Measurements from ENCODE around the gene ALOX12B.

The ALOX12B gene

GRCh38 chr17:8076502-8077266, 10.8 kb downstream of the ALOX12B start:
- peaks cover 54% of the 10 kb centered on the region for H3K27me3 ChIP-seq (replicated peaks)
- H3K27ac ChIP-seq, result no peak overlapping the region
- H3K36me3 ChIP-seq (replicated peaks), result no peaks in the 10 kb centered on the region
- DNase-seq, result no peak
- no peak overlapping the region for H3K4me3 ChIP-seq (ENCODE audit: low read depth, low read length)
- no peak for TF ChIP-seq CTCF (IDR thresholded peaks at IDR 0.05; ENCODE audit: low read depth, low read length, missing control alignments)
- in situ Hi-C loops (cut with HindIII; ENCODE audit: low pct_ligation_motif_present, low sequenced_read_pairs), result no loop called here

- peaks cover 59% of the 10 kb centered on the region for H3K27me3 ChIP-seq (replicated peaks)
- no peaks in the 10 kb centered on the region for H3K36me3 ChIP-seq (replicated peaks)
- in situ Hi-C loops (cut with HindIII; ENCODE audit: low pct_ligation_motif_present, low sequenced_read_pairs), result no loop called here
- no peak for DNase-seq
- H3K4me3 ChIP-seq (ENCODE audit: low read depth, low read length), result no peak overlapping the region
- no peak for TF ChIP-seq CTCF (IDR thresholded peaks at IDR 0.05; ENCODE audit: low read depth, low read length, missing control alignments)
- H3K27ac ChIP-seq, result no peak overlapping the region
These were observed 11.8 kb downstream of the ALOX12B start for GRCh38 chr17:8075574-8076342.

GRCh38 chr17:8075081-8075480, 12.4 kb downstream of the ALOX12B start:
- no peaks in the 10 kb centered on the region for H3K36me3 ChIP-seq (replicated peaks)
- no peak overlapping the region for H3K27ac ChIP-seq
- in situ Hi-C loops (cut with HindIII; ENCODE audit: low pct_ligation_motif_present, low sequenced_read_pairs), result no loop called here
- no peak overlapping the region for H3K4me3 ChIP-seq (ENCODE audit: low read depth, low read length)
- no peak for DNase-seq
- TF ChIP-seq CTCF (IDR thresholded peaks at IDR 0.05; ENCODE audit: low read depth, low read length, missing control alignments), result no peak
- H3K27me3 ChIP-seq (replicated peaks), result peaks cover 58% of the 10 kb centered on the region

- no peak for TF ChIP-seq CTCF (IDR thresholded peaks at IDR 0.05; ENCODE audit: low read depth, low read length, missing control alignments)
- no peak overlapping the region for H3K4me3 ChIP-seq (ENCODE audit: low read depth, low read length)
- H3K36me3 ChIP-seq (replicated peaks), result no peaks in the 10 kb centered on the region
- H3K27me3 ChIP-seq (replicated peaks), result peaks cover 54% of the 10 kb centered on the region
- in situ Hi-C loops (cut with HindIII; ENCODE audit: low pct_ligation_motif_present, low sequenced_read_pairs), result no loop called here
- no peak overlapping the region for H3K27ac ChIP-seq
- no peak for DNase-seq
These were observed 13.0 kb downstream of the ALOX12B start for GRCh38 chr17:8074554-8074953.

GRCh38 chr17:8073627-8074484, 13.7 kb downstream of the ALOX12B start:
- H3K27ac ChIP-seq, result no peak overlapping the region
- peaks cover 48% of the 10 kb centered on the region for H3K27me3 ChIP-seq (replicated peaks)
- peak; percentile 24 for DNase-seq
- in situ Hi-C loops (cut with HindIII; ENCODE audit: low pct_ligation_motif_present, low sequenced_read_pairs), result no loop called here
- TF ChIP-seq CTCF (IDR thresholded peaks at IDR 0.05; ENCODE audit: low read depth, low read length, missing control alignments), result peak; percentile 97
- no peak overlapping the region for H3K4me3 ChIP-seq (ENCODE audit: low read depth, low read length)
- H3K36me3 ChIP-seq (replicated peaks), result no peaks in the 10 kb centered on the region

Data from brain microvascular endothelial cell (primary cell).